GM18520 (cell line): ENCODE data around the gene DNTTIP2.
"Not testable (repeated sequence)": the region's sequence is repeated elsewhere in the genome, so short reads cannot be mapped to it uniquely, and the experiment has no call there.

Experiments used
- ATAC-seq: cut with Tn5 transposase; IDR thresholded peaks from one replicate; pipeline ENCODE4 v1.9.1; 2021; ENCODE audit not compliant: unreplicated experiment

DNTTIP2 gene

GRCh38 chr1:93877529-93877928 lies 1.5 kb downstream of the DNTTIP2 start:
- ATAC-seq = no peak

GRCh38 chr1:93876244-93876643 lies 2.8 kb downstream of the DNTTIP2 start:
- no peak for ATAC-seq

- no peak for ATAC-seq
Observed at GRCh38 chr1:93874025-93874651, 4.9 kb downstream of the DNTTIP2 start.

- ATAC-seq = no peak
Observed at GRCh38 chr1:93871366-93871765, 7.6 kb downstream of the DNTTIP2 start.

GRCh38 chr1:93869653-93870052 lies 9.4 kb downstream of the DNTTIP2 start:
- ATAC-seq = no peak

- not testable (repeated sequence) for ATAC-seq
Observed at GRCh38 chr1:93868492-93868891, 10.5 kb downstream of the DNTTIP2 start.

- no peak for ATAC-seq
Observed at GRCh38 chr1:93865253-93865652, 13.8 kb downstream of the DNTTIP2 start.

GRCh38 chr1:93864175-93864574 lies 14.8 kb downstream of the DNTTIP2 start:
- no peak for ATAC-seq

GRCh38 chr1:93857653-93858052 lies 21.4 kb downstream of the DNTTIP2 start:
- not testable (repeated sequence) for ATAC-seq

GRCh38 chr1:93855983-93856382 lies 23.0 kb downstream of the DNTTIP2 start:
- not testable (repeated sequence) for ATAC-seq

- ATAC-seq = no peak
Observed at GRCh38 chr1:93853940-93854339, 25.1 kb downstream of the DNTTIP2 start.

GRCh38 chr1:93851878-93852277 lies 27.1 kb downstream of the DNTTIP2 start:
- no peak for ATAC-seq

- ATAC-seq = no peak
Observed at GRCh38 chr1:93851327-93851712, 27.7 kb downstream of the DNTTIP2 start.

GRCh38 chr1:93850687-93851326 lies 28.2 kb downstream of the DNTTIP2 start:
- not testable (repeated sequence) for ATAC-seq

- ATAC-seq = no peak
Observed at GRCh38 chr1:93848350-93848883, 30.6 kb downstream of the DNTTIP2 start.

- ATAC-seq = peak; percentile 8
Observed at GRCh38 chr1:93847811-93848288, 31.2 kb downstream of the DNTTIP2 start.

- peak; percentile 65 for ATAC-seq
Observed at GRCh38 chr1:93846992-93847810, 31.8 kb downstream of the DNTTIP2 start.

GRCh38 chr1:93846206-93846991 lies 32.6 kb downstream of the DNTTIP2 start:
- peak; percentile 31 for ATAC-seq

- peak; percentile 9 for ATAC-seq
Observed at GRCh38 chr1:93845538-93846205, 33.3 kb downstream of the DNTTIP2 start.
